ENCODE measurements around the gene OR4F6.

- TF ChIP-seq, protein P1, sequence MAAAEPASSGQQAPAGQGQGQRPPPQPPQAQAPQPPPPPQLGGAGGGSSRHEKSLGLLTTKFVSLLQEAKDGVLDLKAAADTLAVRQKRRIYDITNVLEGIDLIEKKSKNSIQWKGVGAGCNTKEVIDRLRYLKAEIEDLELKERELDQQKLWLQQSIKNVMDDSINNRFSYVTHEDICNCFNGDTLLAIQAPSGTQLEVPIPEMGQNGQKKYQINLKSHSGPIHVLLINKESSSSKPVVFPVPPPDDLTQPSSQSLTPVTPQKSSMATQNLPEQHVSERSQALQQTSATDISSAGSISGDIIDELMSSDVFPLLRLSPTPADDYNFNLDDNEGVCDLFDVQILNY (CRISPR knock-in tag; IDR thresholded peaks at IDR 0.05) = no peak
- no peak for TF ChIP-seq ZNF174 (CRISPR knock-in tag; IDR thresholded peaks at IDR 0.05)
- no peak for TF ChIP-seq EZH2 (IDR thresholded peaks at IDR 0.05; ENCODE audit: borderline replicate concordance, low read depth, low read length)
- no peak for TF ChIP-seq CTCF (IDR thresholded peaks at IDR 0.05 in 2 of 3, conservative IDR thresholded peaks at IDR 0.05 in 1 of 3; ENCODE audit: insufficient read depth in 2 of 3, low read depth in 1 of 3, low read length in 3 of 3)
- TF ChIP-seq ZBTB17 (CRISPR knock-in tag; IDR thresholded peaks at IDR 0.05) = no peak
- TF ChIP-seq, protein P2, sequence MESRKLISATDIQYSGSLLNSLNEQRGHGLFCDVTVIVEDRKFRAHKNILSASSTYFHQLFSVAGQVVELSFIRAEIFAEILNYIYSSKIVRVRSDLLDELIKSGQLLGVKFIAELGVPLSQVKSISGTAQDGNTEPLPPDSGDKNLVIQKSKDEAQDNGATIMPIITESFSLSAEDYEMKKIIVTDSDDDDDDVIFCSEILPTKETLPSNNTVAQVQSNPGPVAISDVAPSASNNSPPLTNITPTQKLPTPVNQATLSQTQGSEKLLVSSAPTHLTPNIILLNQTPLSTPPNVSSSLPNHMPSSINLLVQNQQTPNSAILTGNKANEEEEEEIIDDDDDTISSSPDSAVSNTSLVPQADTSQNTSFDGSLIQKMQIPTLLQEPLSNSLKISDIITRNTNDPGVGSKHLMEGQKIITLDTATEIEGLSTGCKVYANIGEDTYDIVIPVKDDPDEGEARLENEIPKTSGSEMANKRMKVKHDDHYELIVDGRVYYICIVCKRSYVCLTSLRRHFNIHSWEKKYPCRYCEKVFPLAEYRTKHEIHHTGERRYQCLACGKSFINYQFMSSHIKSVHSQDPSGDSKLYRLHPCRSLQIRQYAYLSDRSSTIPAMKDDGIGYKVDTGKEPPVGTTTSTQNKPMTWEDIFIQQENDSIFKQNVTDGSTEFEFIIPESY (CRISPR knock-in tag; IDR thresholded peaks at IDR 0.05) = no peak
- TF ChIP-seq POLR2A (conservative IDR thresholded peaks at IDR 0.05) = no peak
- TF ChIP-seq ZBTB8A (IDR thresholded peaks at IDR 0.05; ENCODE audit: partially characterized antibody) = no peak
- TF ChIP-seq RBFOX2 (IDR thresholded peaks at IDR 0.05; ENCODE audit: low read depth, low read length) = no peak
- TF ChIP-seq FOSL1 (tag; conservative IDR thresholded peaks at IDR 0.05) = no peak
- no peak for TF ChIP-seq RBM22 (IDR thresholded peaks at IDR 0.05; ENCODE audit: low read depth, low read length, poor library complexity, severe bottlenecking)
- TF ChIP-seq SREBF2 (CRISPR knock-in tag; IDR thresholded peaks at IDR 0.05) = no peak
- TF ChIP-seq USF2 (CRISPR knock-in tag; IDR thresholded peaks at IDR 0.05) = no peak
- no peak for TF ChIP-seq EP300 (IDR thresholded peaks at IDR 0.05; ENCODE audit: low read length)
Observed at GRCh38 chr15:101795455-101795854, 7.9 kb upstream of the OR4F6 start.
